ENCODE data around the gene YLPM1.

GRCh38 chr14:74879427-74880182 lies 116.5 kb downstream of the YLPM1 start:
- TF ChIP-seq CTCF (IDR thresholded peaks at IDR 0.05) (no peak), EZH2 (IDR thresholded peaks at IDR 0.05) (no peak)

All from neural progenitor cell (in vitro differentiated cells).